ENCODE results near the gene PMP22. TPM values are rescaled to one million over a fixed set of nuclear protein-coding genes. Genes with fewer than 3 reads are reported as not detected.
A peak's percentile ranks its signal among the peaks of the same experiment; 100 is the strongest.

Gene PMP22
- total and polyA plus RNA-seq, 2 donors (not counting 3 experiments of a cell fraction or from before 2014, with no cell fraction given): 67.2 to 103 TPM

GRCh38 chr17:15256689-15257088 lies 8.4 kb downstream of the PMP22 start:
- no peaks in the 10 kb centered on the region for H4K20me1 ChIP-seq (replicated peaks; ENCODE audit: control insufficient read depth, extremely low read depth, insufficient read depth, low read length)
- intact Hi-C loops (cut with micrococcal nuclease) (loop anchor here (1.0 to 2.0 kb wide), 2 partner anchors 270 to 742 kb away; partner anchors contain the start of genes TTC19 and ZSWIM7), dilution Hi-C loops (cut with MboI; ENCODE audit: extremely low pct_ligation_motif_present, low sequenced_read_pairs) (no loop called here)
- peak overlapping the region; percentile 74 for H3K4me2 ChIP-seq (ENCODE audit: insufficient read depth, low read length)
- H3K9me1 ChIP-seq (replicated peaks; ENCODE audit: control insufficient read depth, extremely low read depth, insufficient read depth, low read length): no peaks in the 10 kb centered on the region
- no peak overlapping the region for H3K27ac ChIP-seq (ENCODE audit: insufficient read depth, low read depth, low read length)
- H3K36me3 ChIP-seq (ENCODE audit: control insufficient read depth in 2 of 2, extremely low read depth in 1 of 2, insufficient read depth in 2 of 2, low read length in 2 of 2): peaks cover 6 to 25% of the 10 kb centered on the region in 2 experiments
- peaks cover 25% of the 10 kb centered on the region for H3K4me1 ChIP-seq (ENCODE audit: control insufficient read depth, extremely low read depth, insufficient read depth, low read length)
- no peaks in the 10 kb centered on the region for H3K9me3 ChIP-seq (replicated peaks; ENCODE audit: control insufficient read depth, insufficient read depth, low read length)
- ChIA-PET CTCF (interaction anchor here (0.6 to 11.6 kb wide), 11 partner anchors 9 to 399 kb away, joined by 3 to 410 read pairs (median 4); no protein-coding TSS in a partner anchor), POLR2A (no interaction called here)
- H3K9ac ChIP-seq (replicated peaks; ENCODE audit: extremely low read depth, insufficient read depth, low read length): no peak overlapping the region
- no peaks in the 10 kb centered on the region for H3K27me3 ChIP-seq (ENCODE audit: control insufficient read depth in 2 of 2, insufficient read depth in 2 of 2, low read length in 2 of 2)
- peaks cover 64% of the 10 kb centered on the region for H3K79me2 ChIP-seq (ENCODE audit: control insufficient read depth, insufficient read depth, low read length)
- no peak for TF ChIP-seq MYC (IDR thresholded peaks at IDR 0.05; ENCODE audit: low read depth, low read length)
- no peak for TF ChIP-seq MAX (IDR thresholded peaks at IDR 0.05; ENCODE audit: insufficient read depth, insufficient read length)
- no peak for TF ChIP-seq POLR2A (IDR thresholded peaks at IDR 0.05; ENCODE audit: low read depth, low read length)
- no peak for TF ChIP-seq FOS (IDR thresholded peaks at IDR 0.05; ENCODE audit: borderline replicate concordance, insufficient read depth, low read length)
- TF ChIP-seq JUN (IDR thresholded peaks at IDR 0.05; ENCODE audit: borderline replicate concordance, insufficient read depth, insufficient read length, low read depth): no peak
- TF ChIP-seq CTCF (IDR thresholded peaks at IDR 0.05; ENCODE audit: extremely low read depth in 1 of 2, insufficient read depth in 1 of 2, low read depth in 1 of 2, low read length in 2 of 2): no peak
- no peak overlapping the region for H2AFZ ChIP-seq (ENCODE audit: low read depth, low read length)
- no peak overlapping the region for H3K4me3 ChIP-seq (replicated peaks in 1 of 3; ENCODE audit: insufficient read depth in 1 of 3, low read depth in 1 of 3, low read length in 3 of 3)
- FAIRE-seq (no peak), DNase-seq (ENCODE audit: low read depth, low spot score) (peak; percentile 12)
- BruUV-seq (replicated peaks): no TSS peak
